ENCODE data around the gene ACR.
"Not testable (repeated sequence)": the region's sequence is repeated elsewhere in the genome, so short reads cannot be mapped to it uniquely, and the experiment has no call there.

ACR gene

DNA sequence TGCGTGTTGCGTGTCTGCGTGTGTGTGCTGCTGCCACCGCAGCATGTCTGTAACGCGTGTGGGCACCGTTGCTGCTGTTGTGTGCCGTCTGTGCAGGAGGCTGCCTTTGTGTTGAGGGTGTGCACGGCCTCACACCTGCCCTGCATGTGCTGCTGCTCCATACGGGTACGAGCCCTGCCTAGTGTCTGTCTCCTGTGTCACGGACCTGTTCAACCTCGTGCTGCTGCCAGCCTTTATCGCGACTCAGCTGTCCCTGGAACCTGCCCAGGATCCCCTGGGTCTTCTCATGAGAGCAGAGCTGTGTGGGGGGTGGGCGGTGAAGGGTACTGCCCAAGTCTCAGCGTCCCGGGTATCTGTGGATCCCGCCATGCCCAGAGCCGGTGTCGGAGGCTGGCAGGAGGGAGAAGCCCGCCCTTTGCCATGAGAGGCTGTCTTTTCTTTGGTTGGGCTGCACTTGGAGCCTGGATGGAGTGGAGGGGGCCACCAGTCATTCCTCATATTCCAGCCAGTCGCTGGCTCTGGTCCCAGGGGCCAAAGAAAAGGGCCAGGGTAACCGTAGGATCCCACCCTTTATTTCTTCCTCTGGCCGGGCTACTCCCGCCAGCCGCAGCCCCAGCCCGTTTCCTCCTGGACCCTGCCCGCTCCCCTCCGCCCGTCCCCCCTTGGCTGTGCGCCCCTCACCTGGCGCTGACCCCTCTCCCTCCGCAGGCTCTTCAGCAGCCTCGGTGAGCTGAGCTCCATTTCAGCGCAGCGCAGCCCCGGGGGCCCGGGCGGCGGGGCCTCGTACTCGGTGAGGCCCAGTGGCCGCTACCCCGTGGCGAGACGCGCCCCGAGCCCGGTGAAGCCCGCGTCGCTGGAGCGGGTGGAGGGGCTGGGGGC lies 7.8 kb upstream of the ACR start:
- no peak for TF ChIP-seq ZNF274 (IDR thresholded peaks at IDR 0.05; ENCODE audit: low read depth, low read length)
- H3K4me3 ChIP-seq (ENCODE audit: low read length) = no peak overlapping the region

- no peak overlapping the region for H3K4me3 ChIP-seq (ENCODE audit: low read length)
- no peak for TF ChIP-seq ZNF274 (IDR thresholded peaks at IDR 0.05; ENCODE audit: low read depth, low read length)
These were observed 6.9 kb upstream of the ACR start for GRCh38 chr22:50730941-50731661.

- no peak overlapping the region for H3K4me3 ChIP-seq (ENCODE audit: low read length)
- TF ChIP-seq ZNF274 (IDR thresholded peaks at IDR 0.05; ENCODE audit: low read depth, low read length) = no peak
These were observed 6.0 kb upstream of the ACR start for GRCh38 chr22:50731811-50732624.

DNA sequence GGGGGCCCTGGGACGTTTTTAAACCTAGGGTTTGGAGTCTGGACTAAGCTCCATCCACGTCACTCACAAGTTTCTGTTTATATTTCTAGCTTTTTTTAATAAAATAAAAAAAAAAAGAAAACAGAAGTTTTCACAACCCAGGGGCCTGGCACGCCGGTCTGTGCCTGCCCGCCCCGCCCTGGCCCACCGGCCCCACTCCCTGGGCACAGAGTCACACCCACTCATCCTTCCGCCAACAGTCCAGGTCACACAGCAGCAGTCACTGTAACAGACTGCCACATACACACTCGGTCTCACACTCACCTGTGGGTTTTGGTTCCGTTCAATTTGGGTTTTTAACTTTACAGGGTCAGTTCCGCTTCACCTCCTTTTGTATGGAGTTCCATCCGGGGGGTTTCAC lies 5.3 kb upstream of the ACR start:
- no peak overlapping the region for H3K4me3 ChIP-seq (ENCODE audit: low read length)
- no peak for TF ChIP-seq ZNF274 (IDR thresholded peaks at IDR 0.05; ENCODE audit: low read depth, low read length)

GRCh38 chr22:50733521-50734342 lies 4.3 kb upstream of the ACR start:
- no peak for TF ChIP-seq ZNF274 (IDR thresholded peaks at IDR 0.05; ENCODE audit: low read depth, low read length)
- H3K4me3 ChIP-seq (ENCODE audit: low read length) = no peak overlapping the region

GRCh38 chr22:50734343-50734771 lies 3.6 kb upstream of the ACR start:
- no peak for TF ChIP-seq ZNF274 (IDR thresholded peaks at IDR 0.05; ENCODE audit: low read depth, low read length)

GRCh38 chr22:50734986-50735738 lies 2.8 kb upstream of the ACR start:
- TF ChIP-seq ZNF274 (IDR thresholded peaks at IDR 0.05; ENCODE audit: low read depth, low read length) = no peak
- H3K4me3 ChIP-seq (ENCODE audit: low read length) = no peak overlapping the region

More at GRCh38 chr22:50734343-50734771, 3.6 kb upstream of the ACR start:
- H3K4me3 ChIP-seq (ENCODE audit: low read length) = no peak overlapping the region

- no peak for TF ChIP-seq ZNF274 (IDR thresholded peaks at IDR 0.05; ENCODE audit: low read depth, low read length)
- H3K4me3 ChIP-seq (ENCODE audit: low read length) = no peak overlapping the region
These were observed 2.3 kb upstream of the ACR start for GRCh38 chr22:50735739-50736030.

DNA sequence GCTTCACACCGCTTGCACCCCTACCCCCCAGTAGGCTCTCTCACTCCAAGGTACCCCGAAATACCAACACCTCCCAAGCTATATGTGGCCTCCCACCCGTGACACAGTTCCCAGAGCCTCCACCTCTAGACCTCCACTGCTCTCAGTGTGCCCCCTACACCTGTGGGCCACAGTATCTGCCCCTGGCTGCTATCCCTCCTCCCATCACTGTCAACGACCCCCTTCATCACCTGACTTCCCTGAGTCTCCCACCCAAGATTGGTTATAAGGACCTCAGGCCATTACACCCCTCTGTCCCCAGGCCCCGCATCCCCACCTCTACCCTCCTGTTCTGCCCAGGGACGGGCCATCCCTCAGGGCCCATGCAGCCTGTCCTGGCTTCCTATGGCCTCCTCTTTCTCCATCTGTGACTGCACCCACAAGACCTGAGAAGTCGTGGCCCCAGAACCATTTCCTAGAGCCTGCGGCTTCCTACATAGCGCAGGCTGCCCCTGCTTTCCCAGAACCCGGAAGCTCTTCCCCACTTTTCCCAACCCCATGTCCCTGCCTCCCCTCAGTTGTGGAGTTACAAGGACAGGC lies 734 bp downstream of the ACR start:
- no peak overlapping the region for H3K4me3 ChIP-seq (ENCODE audit: low read length)
- TF ChIP-seq ZNF274 (IDR thresholded peaks at IDR 0.05; ENCODE audit: low read depth, low read length) = no peak

DNA sequence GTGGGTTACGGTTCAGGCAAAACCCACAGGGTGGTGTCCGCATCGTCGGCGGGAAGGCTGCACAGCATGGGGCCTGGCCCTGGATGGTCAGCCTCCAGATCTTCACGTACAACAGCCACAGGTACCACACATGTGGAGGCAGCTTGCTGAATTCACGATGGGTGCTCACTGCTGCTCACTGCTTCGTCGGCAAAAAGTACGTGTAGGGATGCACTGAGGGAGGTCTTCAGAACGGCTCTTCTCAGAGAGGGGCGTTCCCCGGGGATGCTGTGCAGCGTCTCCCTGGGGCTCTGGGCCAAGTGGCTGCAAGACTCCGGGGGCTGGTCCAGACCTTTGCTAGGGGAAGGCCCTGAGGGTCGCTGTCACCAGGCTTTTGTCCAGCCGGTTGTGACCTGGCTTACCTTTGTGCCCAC lies 1.3 kb downstream of the ACR start:
- no peak for TF ChIP-seq ZNF274 (IDR thresholded peaks at IDR 0.05; ENCODE audit: low read depth, low read length)

DNA sequence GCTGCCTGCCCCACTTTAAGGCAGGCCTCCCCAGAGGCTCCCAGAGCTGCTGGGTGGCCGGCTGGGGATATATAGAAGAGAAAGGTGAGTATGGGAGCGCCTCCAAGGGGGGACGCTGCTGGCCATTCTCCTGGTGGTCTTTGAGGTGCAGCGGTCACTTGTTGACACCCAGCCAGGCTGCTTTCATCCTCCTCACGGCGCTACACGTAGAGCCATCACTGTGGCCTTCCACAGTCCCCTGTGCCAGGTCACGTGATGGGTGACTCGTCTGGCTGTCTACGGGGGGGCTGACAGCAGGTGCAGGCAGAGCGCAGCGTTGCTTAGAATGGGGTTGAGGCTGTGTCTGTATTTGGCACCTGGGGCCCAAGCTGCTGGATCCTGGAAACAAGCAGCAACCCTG lies 1.9 kb downstream of the ACR start:
- no peak overlapping the region for H3K4me3 ChIP-seq (ENCODE audit: low read length)
- TF ChIP-seq ZNF274 (IDR thresholded peaks at IDR 0.05; ENCODE audit: low read depth, low read length) = no peak

More for the DNA sequence above, 1.3 kb downstream of the ACR start:
- H3K4me3 ChIP-seq (ENCODE audit: low read length) = no peak overlapping the region

DNA sequence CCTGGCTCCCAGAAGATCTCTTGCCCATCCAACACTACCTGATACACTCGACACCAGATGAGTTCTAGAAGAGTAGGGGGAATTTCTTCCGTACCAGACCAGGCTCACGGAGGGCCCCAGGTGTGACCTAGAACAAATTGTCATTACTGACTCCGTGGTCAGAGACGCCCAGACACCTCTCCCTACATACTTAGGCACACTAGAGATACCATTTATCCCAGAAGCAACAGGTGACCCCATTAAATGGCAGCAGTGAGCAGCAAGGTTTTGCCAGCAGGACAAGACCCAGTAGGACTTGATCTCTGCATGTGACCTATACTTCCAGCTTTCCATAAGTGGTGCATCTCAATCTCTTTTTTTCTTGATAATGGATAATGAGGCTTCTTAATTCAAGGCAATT lies 2.7 kb downstream of the ACR start:
- H3K4me3 ChIP-seq (ENCODE audit: low read length) = not testable (repeated sequence)

GRCh38 chr22:50744424-50744823 lies 6.4 kb downstream of the ACR start:
- H3K4me3 ChIP-seq (ENCODE audit: low read length) = not testable (repeated sequence)

- H3K4me3 ChIP-seq (ENCODE audit: low read length) = not testable (repeated sequence)
These were observed 9.5 kb downstream of the ACR start for GRCh38 chr22:50747521-50747920.

- H3K4me3 ChIP-seq (ENCODE audit: low read length) = not testable (repeated sequence)
These were observed 10.6 kb downstream of the ACR start for GRCh38 chr22:50748630-50749029.

DNA sequence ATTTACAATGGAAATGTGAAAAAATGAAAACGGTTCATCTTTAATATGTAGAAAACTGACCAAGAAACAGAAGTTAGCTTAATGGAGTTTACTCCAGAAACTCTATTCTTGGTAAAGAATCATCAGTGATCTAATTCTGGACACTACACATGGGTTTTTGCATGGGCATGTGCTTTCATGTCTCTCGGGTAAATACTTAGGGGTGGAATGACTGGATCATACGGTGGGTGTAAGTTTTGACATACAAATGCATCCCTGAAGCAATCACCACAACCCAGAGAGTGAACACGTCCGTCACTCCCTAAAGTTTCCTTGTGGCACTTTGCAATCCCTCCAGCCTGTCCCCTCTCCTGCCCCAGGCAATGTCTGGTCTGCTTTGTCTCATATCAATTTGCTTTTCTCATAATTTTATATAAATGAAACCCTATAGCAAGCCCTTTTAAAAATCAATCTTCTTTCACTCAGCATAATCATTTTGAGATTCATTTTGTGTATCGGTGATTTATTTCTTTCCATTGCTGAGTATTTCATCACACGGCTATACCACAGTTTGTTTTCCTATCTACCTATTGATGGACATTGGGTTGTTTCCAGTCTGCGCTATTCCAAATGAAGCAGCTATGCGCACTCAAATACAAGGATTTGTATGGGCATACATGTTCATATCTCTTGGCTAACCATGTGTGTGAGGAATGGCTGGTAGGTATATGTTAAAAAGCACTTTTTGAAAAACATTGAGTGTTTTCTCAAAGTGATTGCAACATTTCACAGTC lies 11.5 kb downstream of the ACR start:
- not testable (repeated sequence) for H3K4me3 ChIP-seq (ENCODE audit: low read length)

DNA sequence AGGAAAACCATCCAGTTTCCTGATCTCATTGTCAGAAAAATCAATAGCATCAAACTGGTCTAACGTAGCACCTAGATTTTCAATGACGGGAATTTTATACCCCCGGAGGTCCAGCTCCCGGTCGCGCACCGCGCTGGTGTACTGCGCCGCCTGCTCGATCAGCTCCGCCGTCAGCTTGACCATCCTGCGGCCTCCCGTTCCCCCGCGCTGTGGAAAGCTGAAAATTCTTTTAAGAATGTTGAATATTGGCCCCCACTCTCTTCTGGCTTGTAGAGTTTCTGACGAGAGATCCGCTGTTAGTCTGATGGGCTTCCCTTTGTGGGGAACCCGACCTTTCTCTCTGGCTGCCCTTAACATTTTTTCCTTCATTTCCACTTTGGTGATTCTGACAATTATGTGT lies 17.2 kb downstream of the ACR start:
- H3K4me3 ChIP-seq (ENCODE audit: low read length) = not testable (repeated sequence)

- H3K4me3 ChIP-seq (ENCODE audit: low read length) = not testable (repeated sequence)
These were observed 18.4 kb downstream of the ACR start for GRCh38 chr22:50756406-50756805.

All from GM08714 (cell line).